H1 (cell line): Measurements from ENCODE around the gene NIPAL3. TPM values are rescaled to one million over a fixed set of nuclear protein-coding genes. Genes with fewer than 3 reads are reported as not detected.

ENCODE experiments used
- JUN ChIP-seq: IDR thresholded peaks from 2 replicates; pipeline ENCODE4 v1.6.1; 2011; ENCODE audit warnings: low read depth, mild to moderate bottlenecking, improper control_type of control experiment, low read length
- polyA plus RNA-seq, 7 experiments: library from polyadenylated mRNA; depleted of rRNA in 3 of 7; stranded (reverse) in 5 of 7; unstranded in 2 of 7; fragments of >200 nt in 5 of 7; fragments of 200-250 nt in 2 of 7; gene quantifications; 1 replicate in 5 of 7; 2 replicates in 1 of 7; 4 replicates in 1 of 7; pipeline versions ENCODE4 v1.2.1 to v1.2.3, GENCODE V29; 2011 to 2013; ENCODE audit warnings: missing spikeins in 2 of 7, mixed read lengths in 2 of 7
- total RNA-seq: library from RNA; stranded (reverse); fragmentation: NEBNext Ultra II Directional; extraction: Animal tissue kit (Norgen Biotek cat#: 25700); gene quantifications from 2 replicates; pipeline ENCODE4 v1.2.1, GENCODE V29; 2021

The NIPAL3 gene
- total and polyA plus RNA-seq, 2 of the 8 experiments (the other 6 are each of a cell fraction or from before 2014, with no cell fraction given): 8.8 to 11.0 TPM

DNA sequence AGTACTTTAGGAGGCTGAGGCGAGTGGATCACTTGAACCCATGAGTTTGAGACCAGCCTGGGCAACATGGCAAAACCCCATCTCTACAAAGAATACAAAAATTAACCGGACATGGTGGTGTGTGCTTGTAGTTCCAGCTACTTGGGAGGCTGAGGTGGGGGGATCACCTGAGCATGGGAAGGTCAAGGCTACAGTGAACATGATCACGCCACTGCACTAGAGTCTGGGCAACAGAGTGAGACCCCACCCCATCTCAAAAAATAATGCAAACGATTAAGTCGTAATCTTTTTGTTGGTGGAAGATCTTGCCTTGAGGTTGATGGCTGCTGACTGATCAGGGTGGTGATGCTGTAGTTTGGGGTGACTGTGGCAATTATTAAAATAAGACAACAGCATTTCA is 93.3 kb downstream of the NIPAL3 start (continued):
- TF ChIP-seq JUN: no peak
